GM18511 (cell line): Measurements from ENCODE around the gene RBFOX1.

Experiments used
- ATAC-seq: cut with Tn5 transposase; IDR thresholded peaks from one replicate; pipeline ENCODE4 v1.9.1; 2021; ENCODE audit warnings: mild to moderate bottlenecking, moderate library complexity; ENCODE audit not compliant: unreplicated experiment

Gene RBFOX1

GRCh38 chr16:7585705-7586104, 253.1 kb downstream of the RBFOX1 start:
- no peak for ATAC-seq

DNA sequence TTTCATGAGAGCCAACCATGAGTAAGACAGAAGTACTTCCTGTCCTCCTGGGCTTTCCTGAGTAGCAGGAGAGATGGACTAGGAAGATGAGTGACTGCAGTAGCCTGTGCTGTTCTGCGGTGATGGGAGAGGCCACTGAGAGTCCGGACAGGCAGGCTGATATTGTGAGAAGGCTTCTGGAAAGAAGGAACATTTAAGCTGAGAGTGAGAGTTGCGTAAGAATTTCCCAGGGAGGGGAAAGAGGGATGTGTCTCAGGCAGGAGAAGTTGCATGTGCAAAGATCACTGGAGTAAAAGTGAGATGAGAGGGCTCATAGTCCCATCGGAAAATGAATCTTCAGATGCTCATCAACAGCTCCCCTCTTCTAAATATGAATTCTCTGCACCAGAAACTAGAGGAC, 258.3 kb downstream of the RBFOX1 start:
- no peak for ATAC-seq

DNA sequence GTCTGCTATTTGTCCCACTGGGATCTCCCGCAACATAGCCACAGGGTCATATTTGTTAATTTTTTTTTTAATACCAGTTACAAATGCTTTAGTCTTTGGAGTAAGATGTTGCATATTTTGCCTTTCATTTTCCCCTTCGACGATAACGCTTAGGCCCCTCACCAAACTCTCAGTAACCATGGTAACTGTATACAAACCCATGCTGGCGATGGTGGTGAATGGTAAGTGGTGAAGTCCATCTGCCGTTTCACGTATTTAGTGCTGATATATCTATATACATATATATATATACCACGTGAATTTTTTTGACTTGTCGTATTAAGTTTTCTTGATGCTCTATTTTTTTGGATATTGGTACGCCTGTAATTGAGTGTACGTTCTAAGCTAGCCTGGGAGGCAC, 263.7 kb downstream of the RBFOX1 start:
- no peak for ATAC-seq

GRCh38 chr16:7597677-7598076, 265.0 kb downstream of the RBFOX1 start:
- ATAC-seq: no peak

DNA sequence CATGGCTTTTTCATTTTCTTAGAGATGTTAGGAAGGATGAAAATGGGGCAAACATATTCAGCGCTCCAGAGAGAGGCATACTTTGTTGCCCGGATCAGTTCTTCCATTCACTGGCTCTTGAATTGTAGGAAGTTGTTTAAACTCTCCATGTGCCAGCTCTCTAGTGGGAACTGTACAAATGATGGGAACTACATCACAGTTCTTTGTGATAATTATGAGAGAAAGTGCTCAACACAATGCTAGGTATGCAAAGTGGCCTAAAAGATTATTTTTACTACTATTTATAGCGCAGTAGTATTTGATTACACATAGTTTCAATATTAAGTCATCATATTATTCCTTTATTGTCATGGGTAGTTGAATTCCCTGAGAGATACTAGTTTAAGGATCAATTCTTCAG, 268.5 kb downstream of the RBFOX1 start:
- ATAC-seq: no peak

GRCh38 chr16:7602291-7602950, 269.8 kb downstream of the RBFOX1 start:
- ATAC-seq: no peak

DNA sequence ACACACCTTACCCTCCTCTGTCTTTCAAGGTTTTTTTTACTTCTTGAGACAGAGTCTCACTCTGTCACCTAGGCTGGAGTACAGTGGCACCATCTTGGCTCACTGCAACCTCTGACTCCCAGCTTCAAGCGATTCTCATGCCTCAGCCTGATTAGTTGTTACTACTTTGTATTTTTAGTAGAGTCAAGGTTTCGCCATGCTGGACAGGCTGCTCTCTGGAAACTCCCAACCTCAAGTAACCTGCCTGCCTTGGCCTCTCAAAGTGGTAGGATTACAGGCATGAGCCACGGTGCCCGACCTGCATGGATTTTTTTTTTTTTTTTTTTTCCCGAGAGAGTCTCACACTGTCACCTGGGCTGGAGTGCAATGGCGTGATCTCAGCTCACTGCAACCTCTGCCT, 273.2 kb downstream of the RBFOX1 start:
- ATAC-seq: no peak

GRCh38 chr16:7612671-7613070, 280.0 kb downstream of the RBFOX1 start:
- ATAC-seq: no peak

DNA sequence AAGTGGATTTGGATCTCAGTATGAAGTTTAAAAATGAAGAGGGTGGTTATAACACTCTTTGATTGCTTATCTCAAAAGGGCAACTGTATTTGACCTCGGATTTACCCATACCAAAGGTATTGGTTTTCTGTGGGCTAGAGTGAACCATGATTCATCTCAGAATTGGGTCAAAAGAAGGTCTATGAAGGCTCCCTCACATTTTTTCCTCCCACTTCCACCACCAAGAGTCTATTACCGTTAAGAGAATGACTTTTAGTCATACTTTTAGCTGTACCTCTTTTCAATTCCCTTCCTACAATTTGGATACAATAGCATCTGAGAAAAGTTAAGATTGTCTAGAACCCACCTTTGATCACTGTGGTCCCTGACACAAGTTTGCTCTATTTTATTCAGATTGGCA, 280.9 kb downstream of the RBFOX1 start:
- ATAC-seq: no peak

DNA sequence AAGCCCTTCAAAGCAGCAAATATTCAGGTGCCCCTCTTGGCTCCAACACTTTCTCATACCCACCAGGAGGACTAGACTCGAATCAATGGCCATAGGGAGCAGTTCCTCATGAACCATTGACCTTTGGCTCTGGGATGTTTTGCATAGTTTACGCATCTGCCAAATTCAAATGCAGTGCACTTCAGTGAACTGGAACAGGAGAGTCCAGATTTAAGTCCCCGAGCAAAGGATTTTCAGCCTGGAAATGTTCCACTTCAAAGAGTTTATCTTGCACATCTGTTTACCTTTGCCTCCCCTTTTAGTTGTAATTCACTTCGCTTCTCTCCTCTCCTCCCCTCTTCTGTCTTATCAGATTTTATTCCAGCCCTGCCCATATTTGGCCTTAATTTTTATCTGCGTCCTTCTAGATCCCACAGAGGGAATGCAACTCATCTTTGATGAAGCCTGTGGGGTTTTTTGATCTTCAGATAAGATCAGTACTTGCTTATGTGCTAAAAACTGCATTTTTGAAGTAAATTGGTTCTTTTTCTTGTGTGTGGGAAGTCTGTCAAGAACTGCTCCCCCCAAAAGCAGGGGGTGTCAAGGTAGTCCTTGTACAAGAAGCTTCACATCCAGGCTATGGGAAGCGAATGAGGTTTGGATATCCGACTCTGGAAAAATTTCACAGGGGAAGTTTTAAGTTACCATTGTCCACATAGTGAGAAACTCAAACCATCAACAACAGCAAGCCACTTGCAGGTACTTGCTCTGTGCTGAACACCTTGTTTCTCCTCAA, 281.6 kb downstream of the RBFOX1 start:
- ATAC-seq: no peak

- ATAC-seq: no peak
Measured at GRCh38 chr16:7615565-7615964, 282.9 kb downstream of the RBFOX1 start.

DNA sequence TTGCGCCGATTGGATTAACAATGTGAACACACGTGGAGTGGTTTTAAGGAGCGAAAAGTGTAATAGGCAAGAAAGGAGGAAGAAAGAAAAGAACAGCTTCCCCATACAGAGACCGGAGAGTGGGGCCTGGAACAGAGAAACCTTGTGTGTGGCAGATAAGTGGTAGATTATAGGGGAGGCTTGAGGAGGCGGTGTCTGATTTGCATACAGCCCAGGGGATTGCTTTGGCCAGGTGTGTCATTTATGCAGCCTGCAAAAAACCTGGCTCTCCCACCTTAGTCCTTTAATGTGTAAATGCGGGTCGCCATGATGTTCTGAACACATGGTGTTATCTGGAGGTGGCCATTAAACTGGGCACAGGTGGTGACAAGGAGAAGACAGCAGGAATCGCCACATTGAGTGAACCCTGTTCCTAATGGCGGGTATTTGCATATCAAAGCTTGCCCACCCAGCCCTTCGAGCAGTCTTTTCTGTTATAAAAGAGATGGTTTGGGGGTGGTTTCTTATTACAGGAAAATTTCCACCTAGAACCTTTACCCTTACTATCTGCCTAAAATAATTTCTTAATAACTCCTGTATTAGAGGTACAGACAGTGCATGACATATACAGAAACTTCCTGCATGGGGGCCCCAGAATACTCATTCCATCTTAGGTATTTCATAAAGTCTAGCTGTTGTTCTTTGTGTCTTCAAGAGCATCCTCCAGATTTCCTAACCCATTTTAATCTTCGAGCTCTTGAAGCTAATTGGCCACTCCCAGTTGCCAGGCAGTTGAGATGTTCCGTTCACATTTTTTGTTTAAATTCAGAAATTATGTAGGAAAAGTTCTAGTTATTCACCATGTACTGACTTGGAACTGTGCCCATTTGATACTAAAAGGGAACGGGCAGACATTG, 292.5 kb downstream of the RBFOX1 start:
- no peak for ATAC-seq

DNA sequence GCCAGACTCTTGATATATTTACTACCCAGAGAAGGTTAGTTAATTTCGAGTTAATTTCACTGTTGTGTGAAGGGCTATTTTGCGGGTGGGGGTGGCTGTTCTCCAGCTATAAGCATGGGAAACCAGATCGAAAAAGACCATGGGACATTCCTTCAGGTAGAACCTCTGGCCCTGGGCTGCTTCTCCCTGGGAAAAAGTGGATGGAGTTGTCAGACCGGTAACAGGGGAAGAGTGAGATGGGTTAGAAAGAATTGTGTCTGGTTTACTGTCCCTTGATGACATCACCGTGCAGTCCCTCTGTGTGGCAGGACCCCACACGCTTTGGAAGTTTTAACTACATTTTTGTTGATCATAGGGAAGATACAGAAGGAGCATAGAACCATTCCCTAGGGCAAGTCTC, 296.3 kb downstream of the RBFOX1 start:
- no peak for ATAC-seq

DNA sequence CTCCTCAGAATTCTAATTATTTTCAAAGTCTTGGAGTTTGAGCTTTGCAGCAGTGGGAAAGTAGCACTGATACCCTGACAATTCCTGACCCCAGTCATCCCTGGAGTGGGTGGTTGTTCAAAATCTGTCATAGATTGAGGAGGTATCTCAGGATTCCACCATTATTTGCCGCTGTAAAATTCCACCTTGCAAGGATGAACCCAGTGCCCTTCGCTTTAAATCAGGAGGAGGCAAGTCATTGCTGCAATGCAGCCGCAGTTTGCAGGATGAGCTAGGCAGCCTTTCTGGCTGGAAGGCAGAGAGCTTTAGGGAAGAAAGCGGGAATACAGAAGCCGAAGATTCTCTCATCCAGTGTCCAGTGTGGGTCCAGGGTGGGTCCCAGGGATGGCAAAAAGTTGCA, 296.9 kb downstream of the RBFOX1 start:
- ATAC-seq: no peak

DNA sequence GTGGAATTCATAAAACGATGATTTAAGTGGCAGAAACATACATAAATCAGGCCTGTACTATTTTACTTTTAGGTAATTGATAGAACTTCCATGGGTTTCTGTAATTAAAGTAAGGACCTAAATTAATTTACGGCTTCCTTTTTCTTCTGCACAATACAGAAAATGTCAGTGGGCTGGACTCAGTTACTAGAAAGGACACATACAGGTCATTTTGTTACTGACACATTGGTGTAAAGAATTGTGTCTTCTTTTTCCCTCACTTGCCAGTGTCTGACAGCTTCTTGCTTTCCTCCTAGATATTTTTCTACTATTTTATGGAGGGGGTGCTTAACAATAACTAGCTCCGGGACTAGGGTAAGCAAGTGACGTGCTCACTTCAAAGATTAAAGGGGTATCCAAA, 304.8 kb downstream of the RBFOX1 start:
- no peak for ATAC-seq

DNA sequence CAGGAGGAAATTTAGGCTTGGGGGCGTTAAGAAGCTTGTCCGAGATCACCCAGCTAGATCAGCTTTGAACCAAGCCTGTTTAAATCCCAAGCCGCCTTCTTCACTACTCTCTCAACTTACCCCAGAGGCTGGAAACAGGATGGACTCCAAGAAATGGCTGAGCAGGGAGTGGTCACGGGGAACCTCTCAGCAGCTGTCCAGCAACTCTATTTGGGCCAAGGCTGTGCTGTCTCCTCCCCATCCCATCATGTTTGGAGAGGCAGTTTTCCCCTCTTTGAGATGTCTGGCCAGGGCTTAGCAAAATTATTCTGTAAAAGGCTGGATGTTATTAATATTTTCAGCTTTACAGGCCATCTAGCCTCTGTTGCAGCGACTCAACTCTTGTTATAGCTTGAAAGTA, 305.7 kb downstream of the RBFOX1 start:
- no peak for ATAC-seq

DNA sequence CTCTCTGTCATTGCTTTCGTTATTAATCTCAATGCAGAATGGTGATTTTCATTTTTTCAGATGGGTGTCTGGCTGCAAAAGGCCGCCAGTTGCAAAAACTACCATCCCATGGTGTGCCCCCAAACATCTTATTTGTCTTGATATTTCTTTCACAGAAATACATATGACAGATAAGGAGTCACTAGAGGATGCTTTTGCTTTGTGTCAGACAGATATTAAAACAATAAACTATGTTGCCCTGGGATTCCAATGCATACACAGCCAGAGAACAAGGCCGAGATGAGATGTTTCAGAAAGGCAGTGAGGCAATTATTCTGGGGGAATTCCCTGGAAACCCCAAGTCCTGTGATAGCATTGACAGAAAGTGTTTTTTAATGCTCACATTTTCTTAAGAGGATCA, 307.7 kb downstream of the RBFOX1 start:
- ATAC-seq: no peak

GRCh38 chr16:7644176-7644575, 311.5 kb downstream of the RBFOX1 start:
- ATAC-seq: no peak

- ATAC-seq: no peak
Measured at GRCh38 chr16:7644811-7645210, 312.2 kb downstream of the RBFOX1 start.

DNA sequence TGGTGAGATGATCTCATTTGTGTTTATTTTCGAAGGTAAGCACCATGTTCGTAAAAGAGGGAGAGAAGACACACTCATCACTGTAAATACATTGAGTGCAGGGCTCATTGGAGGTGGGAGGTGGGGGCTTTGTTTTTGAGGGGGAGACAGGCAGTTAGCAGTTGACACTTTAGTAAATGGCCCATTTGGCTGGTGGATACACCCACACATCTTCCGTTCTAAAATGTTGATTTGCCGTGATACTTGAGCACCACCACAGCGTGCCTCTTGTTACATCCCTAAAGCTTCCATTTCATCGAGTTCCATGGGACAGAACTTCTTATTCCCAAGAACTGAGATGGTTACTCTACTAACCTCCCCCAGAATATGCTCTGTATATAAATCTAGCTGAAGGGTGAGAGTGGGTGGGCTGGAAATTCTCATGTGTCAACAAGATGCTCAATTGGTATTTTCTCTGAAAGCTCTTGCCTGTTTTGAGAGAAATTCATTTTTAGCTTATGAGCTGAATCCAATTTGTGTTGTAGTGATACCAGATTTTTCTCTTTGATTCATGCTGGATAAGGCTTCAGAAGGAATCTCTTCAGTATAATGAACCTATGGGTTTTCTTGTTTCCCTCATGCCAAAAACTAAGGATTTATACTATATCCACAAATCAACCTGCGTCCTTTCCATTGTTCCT, 314.3 kb downstream of the RBFOX1 start:
- ATAC-seq: no peak

DNA sequence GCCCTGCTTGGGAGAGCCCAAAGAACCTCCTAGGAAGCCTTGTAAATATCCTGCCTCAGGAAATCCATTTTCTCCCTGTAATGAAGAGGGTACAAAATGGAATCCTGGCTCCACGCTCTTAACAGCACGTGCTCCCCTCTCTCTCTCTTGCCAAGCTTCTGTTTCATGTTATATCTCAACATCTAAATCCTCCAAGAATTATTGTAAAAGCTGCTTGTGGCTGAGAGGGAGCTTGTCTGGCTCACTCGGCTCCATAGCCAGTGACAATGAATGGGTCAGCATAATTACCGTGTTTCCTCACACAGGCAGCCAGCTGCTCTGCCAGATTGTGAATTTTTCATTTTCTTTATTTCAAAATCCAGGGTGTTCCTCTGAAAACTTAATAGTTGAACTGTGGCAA, 317.8 kb downstream of the RBFOX1 start:
- ATAC-seq: no peak
